ENCODE results near the gene FARSB. TPM values are rescaled to one million over a fixed set of nuclear protein-coding genes. Genes with fewer than 3 reads are reported as not detected.

FARSB gene
- polyA plus RNA-seq, 1 experiment: 32.6 TPM

DNA sequence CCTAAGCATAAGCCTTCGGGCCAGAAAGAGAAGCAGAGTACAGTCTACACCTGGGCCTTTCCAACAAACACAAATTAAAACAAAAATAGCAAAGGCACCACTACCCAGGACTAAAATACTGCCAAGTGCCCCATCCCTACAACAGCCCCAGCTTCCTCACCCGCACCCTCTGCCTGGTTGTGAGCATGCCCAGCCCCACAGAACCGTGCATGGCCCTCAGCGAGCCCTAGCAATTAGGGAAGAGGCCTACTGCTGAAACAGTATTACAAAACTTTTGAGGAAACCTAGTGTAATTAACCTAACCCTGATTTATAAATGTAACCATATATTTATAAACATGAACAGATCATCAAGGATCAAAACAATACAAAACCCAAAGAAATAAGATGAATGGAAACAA is 44.2 kb downstream of the FARSB start:
- H3K9me3 ChIP-seq (ENCODE audit: control insufficient read depth, insufficient read depth, low read length): no peaks in the 10 kb centered on the region
- H3K27me3 ChIP-seq (ENCODE audit: control insufficient read depth, insufficient read depth, low read length): no peaks in the 10 kb centered on the region
- TF ChIP-seq, protein P1, sequence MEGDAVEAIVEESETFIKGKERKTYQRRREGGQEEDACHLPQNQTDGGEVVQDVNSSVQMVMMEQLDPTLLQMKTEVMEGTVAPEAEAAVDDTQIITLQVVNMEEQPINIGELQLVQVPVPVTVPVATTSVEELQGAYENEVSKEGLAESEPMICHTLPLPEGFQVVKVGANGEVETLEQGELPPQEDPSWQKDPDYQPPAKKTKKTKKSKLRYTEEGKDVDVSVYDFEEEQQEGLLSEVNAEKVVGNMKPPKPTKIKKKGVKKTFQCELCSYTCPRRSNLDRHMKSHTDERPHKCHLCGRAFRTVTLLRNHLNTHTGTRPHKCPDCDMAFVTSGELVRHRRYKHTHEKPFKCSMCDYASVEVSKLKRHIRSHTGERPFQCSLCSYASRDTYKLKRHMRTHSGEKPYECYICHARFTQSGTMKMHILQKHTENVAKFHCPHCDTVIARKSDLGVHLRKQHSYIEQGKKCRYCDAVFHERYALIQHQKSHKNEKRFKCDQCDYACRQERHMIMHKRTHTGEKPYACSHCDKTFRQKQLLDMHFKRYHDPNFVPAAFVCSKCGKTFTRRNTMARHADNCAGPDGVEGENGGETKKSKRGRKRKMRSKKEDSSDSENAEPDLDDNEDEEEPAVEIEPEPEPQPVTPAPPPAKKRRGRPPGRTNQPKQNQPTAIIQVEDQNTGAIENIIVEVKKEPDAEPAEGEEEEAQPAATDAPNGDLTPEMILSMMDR (IDR thresholded peaks at IDR 0.05; ENCODE audit: low read depth, low read length): no peak
- no peak overlapping the region for H3K27ac ChIP-seq (ENCODE audit: low read depth, low read length)
- DNase-seq (ENCODE audit: low read depth, low spot score): no peak
- H3K4me3 ChIP-seq (ENCODE audit: low read depth, low read length): no peak overlapping the region
- ChIA-PET CTCF (interaction anchor here (1.2 to 4.3 kb wide), 5 partner anchors 9 to 587 kb away, joined by 3 to 38 read pairs (median 5); no protein-coding TSS in a partner anchor), POLR2A (no interaction called here)

GRCh38 chr2:222610746-222611145 is 45.1 kb downstream of the FARSB start:
- TF ChIP-seq, protein P1 (IDR thresholded peaks at IDR 0.05; ENCODE audit: low read depth, low read length): no peak
- CTCF ChIA-PET: interaction anchor here (0.9 to 2.9 kb wide), 6 partner anchors 223 to 586 kb away, joined by 3 to 16 read pairs (median 4); no protein-coding TSS in a partner anchor
- Histone ChIP-seq H3K27ac (ENCODE audit: low read depth, low read length) (no peak overlapping the region), H3K4me3 (ENCODE audit: low read depth, low read length) (no peak overlapping the region), H3K9me3 (ENCODE audit: control insufficient read depth, insufficient read depth, low read length) (no peaks in the 10 kb centered on the region), H3K27me3 (ENCODE audit: control insufficient read depth, insufficient read depth, low read length) (no peaks in the 10 kb centered on the region)
- no peak for DNase-seq (ENCODE audit: low read depth, low spot score)
- POLR2A ChIA-PET: no interaction called here

- CTCF ChIA-PET: interaction anchor here (1.7 to 2.9 kb wide), 2 partner anchors 291 to 584 kb away, joined by 4 to 16 read pairs; no protein-coding TSS in a partner anchor
- Histone ChIP-seq H3K27ac (ENCODE audit: low read depth, low read length) (no peak overlapping the region), H3K27me3 (ENCODE audit: control insufficient read depth, insufficient read depth, low read length) (no peaks in the 10 kb centered on the region), H3K4me3 (ENCODE audit: low read depth, low read length) (no peak overlapping the region), H3K9me3 (ENCODE audit: control insufficient read depth, insufficient read depth, low read length) (no peaks in the 10 kb centered on the region)
- no peak for DNase-seq (ENCODE audit: low read depth, low spot score)
- POLR2A ChIA-PET: no interaction called here
- TF ChIP-seq, protein P1 (IDR thresholded peaks at IDR 0.05; ENCODE audit: low read depth, low read length): no peak
These were observed 46.5 kb downstream of the FARSB start for GRCh38 chr2:222609381-222609780.

GRCh38 chr2:222608081-222608480 is 47.8 kb downstream of the FARSB start:
- ChIA-PET CTCF (interaction anchor here (1.7 kb wide), 1 partner anchor 290 kb away, joined by 4 read pairs; no protein-coding TSS in a partner anchor), POLR2A (no interaction called here)
- Histone ChIP-seq H3K27ac (ENCODE audit: low read depth, low read length) (no peak overlapping the region), H3K27me3 (ENCODE audit: control insufficient read depth, insufficient read depth, low read length) (no peaks in the 10 kb centered on the region), H3K4me3 (ENCODE audit: low read depth, low read length) (no peak overlapping the region), H3K9me3 (ENCODE audit: control insufficient read depth, insufficient read depth, low read length) (no peaks in the 10 kb centered on the region)
- TF ChIP-seq, protein P1 (IDR thresholded peaks at IDR 0.05; ENCODE audit: low read depth, low read length): no peak
- DNase-seq (ENCODE audit: low read depth, low spot score): no peak

GRCh38 chr2:222606306-222606705 is 49.6 kb downstream of the FARSB start:
- TF ChIP-seq, protein P1 (IDR thresholded peaks at IDR 0.05; ENCODE audit: low read depth, low read length): no peak
- H3K27ac ChIP-seq (ENCODE audit: low read depth, low read length): no peak overlapping the region
- ChIA-PET POLR2A (no interaction called here), CTCF (no interaction called here)
- no peak for DNase-seq (ENCODE audit: low read depth, low spot score)
- H3K9me3 ChIP-seq (ENCODE audit: control insufficient read depth, insufficient read depth, low read length): no peaks in the 10 kb centered on the region
- no peaks in the 10 kb centered on the region for H3K27me3 ChIP-seq (ENCODE audit: control insufficient read depth, insufficient read depth, low read length)
- no peak overlapping the region for H3K4me3 ChIP-seq (ENCODE audit: low read depth, low read length)

All from AG04450 (cell line).